ENCODE results near the gene FAM120AOS. TPM values are rescaled to one million over a fixed set of nuclear protein-coding genes. Genes with fewer than 3 reads are reported as not detected.

FAM120AOS gene
- total RNA-seq (64.6 and 74.6 TPM in 2 replicates), polyA plus RNA-seq (71.9 and 92.4 TPM in 2 replicates)

DNA sequence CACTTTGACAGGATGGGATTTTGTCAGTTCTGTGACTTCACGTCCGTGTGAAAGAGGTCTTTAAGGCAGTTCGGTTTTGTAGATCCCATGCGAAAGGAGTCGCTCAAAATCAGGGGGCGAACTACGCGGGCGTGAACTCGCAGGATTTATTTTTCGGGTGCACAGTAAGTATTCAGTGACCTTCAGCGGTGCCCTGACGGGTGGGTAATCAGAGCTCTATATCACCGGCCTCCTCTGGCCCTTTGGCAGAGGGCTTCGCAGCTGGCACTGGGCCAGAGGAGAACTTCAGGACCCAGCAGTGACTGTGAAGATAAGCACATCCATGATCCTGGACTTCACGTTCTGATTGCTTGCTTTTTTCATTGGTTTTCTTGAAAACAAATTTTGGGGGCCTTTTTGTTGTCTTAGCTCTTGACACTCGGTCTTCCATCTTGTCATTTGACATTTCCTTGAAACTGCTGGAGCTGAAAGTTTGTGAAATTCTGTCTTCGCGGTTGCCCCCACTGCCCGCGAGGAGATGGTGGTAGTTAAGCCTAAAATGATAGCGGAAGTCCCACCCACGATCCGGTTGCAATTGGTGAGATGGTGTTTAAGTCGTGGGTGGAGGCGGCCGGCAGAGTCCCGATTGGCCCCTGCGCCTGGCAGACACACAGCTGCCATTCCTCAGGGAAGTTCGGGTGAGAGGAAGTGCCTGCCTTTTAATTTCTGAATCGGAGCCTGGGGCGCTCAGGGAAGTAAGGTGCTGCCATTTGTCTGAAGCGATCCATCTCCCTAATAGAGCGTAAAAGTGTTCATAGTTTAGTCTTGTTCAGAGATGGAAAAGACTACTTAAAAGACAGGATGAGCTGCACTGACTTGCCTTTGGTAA lies at the start of gene FAM120AOS:
TSS of gene FAM120AOS (minus strand) at position 535 of the 868 bp plus-strand sequence. CDS start 872 bp downstream, outside the sequence.
- peak; percentile 93 to 96 for DNase-seq (ENCODE audit: low read depth in 1 of 2, low spot score in 1 of 2)
- peak within 1 kb of the TSS; percentile 85 for H3K27ac ChIP-seq

GRCh38 chr9:93501406-93501805 lies 48.0 kb upstream of the FAM120AOS start:
- Histone ChIP-seq H3K27me3 (no peaks in the 10 kb centered on the region), H3K36me3 (peaks cover 23% of the 10 kb centered on the region), H3K27ac (no peak overlapping the region), H3K9me3 (ENCODE audit: low read depth) (no peaks in the 10 kb centered on the region), H3K4me3 (no peak overlapping the region), H3K4me1 (ENCODE audit: low read depth) (peaks cover 8% of the 10 kb centered on the region)
- DNase-seq (ENCODE audit: low read depth in 1 of 2, low spot score in 1 of 2): no peak
- TF ChIP-seq CTCF (IDR thresholded peaks at IDR 0.05; ENCODE audit: low read depth, low read length): no peak

More for the DNA sequence above, at the start of gene FAM120AOS:
- no peaks in the 10 kb centered on the region for H3K27me3 ChIP-seq
- peak within 1 kb of the TSS; percentile 64 for H3K4me3 ChIP-seq
- peaks cover 22% of the 10 kb centered on the region for H3K4me1 ChIP-seq (ENCODE audit: low read depth)
- H3K9me3 ChIP-seq (ENCODE audit: low read depth): no peaks in the 10 kb centered on the region
- TF ChIP-seq CTCF (IDR thresholded peaks at IDR 0.05; ENCODE audit: low read depth, low read length): no peak
- peaks cover 3% of the 10 kb centered on the region for H3K36me3 ChIP-seq

DNA sequence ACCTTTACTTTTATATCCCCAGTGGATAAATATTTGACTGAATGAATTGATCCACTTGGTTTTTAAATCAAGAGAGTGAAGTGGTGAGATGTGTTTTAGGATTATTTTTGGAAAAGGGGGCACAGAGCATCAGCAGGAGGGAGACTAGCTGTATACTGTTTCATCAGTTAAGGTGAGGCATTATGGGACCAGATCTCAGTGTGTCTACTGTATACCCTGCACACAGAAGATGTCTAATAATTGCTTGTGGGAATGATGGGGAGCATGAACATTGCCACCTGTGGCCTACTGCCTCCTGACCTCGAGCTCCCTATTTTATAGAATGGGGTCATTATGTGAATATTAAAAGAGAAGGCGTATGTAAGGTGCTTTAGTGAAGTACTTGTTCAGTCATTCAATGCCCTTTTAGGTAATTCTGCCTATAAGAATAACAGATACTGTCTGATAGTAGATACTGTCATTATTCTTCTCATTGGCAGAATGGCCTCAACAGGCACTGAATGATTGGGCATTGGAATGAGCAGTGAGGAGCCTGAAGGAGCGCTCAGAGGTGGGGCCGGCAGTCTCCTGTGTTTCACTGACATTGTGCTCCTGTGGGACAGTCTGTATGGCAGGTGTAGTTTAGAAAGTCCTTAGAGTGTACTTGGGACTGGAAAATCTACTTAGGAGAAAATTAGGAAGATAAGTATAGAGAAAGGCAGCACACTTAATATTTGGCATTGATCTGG lies 47.4 kb upstream of the FAM120AOS start:
- TF ChIP-seq CTCF (IDR thresholded peaks at IDR 0.05; ENCODE audit: low read depth, low read length): no peak
- DNase-seq (ENCODE audit: low read depth in 1 of 2, low spot score in 1 of 2): no peak
- H3K36me3 ChIP-seq: peaks cover 23% of the 10 kb centered on the region

GRCh38 chr9:93496285-93496684 lies 42.9 kb upstream of the FAM120AOS start:
- Histone ChIP-seq H3K9me3 (ENCODE audit: low read depth) (no peaks in the 10 kb centered on the region), H3K4me1 (ENCODE audit: low read depth) (peaks cover 22% of the 10 kb centered on the region), H3K27me3 (no peaks in the 10 kb centered on the region), H3K36me3 (peaks cover 15% of the 10 kb centered on the region), H3K4me3 (no peak overlapping the region), H3K27ac (no peak overlapping the region)
- DNase-seq (ENCODE audit: low read depth in 1 of 2, low spot score in 1 of 2): no peak
- TF ChIP-seq CTCF (IDR thresholded peaks at IDR 0.05; ENCODE audit: low read depth, low read length): no peak

More for the DNA sequence above, 47.4 kb upstream of the FAM120AOS start:
- no peaks in the 10 kb centered on the region for H3K9me3 ChIP-seq (ENCODE audit: low read depth)
- H3K4me1 ChIP-seq (ENCODE audit: low read depth): peaks cover 8% of the 10 kb centered on the region
- H3K27ac ChIP-seq: no peak overlapping the region
- no peak overlapping the region for H3K4me3 ChIP-seq
- no peaks in the 10 kb centered on the region for H3K27me3 ChIP-seq

GRCh38 chr9:93493949-93494348 lies 40.6 kb upstream of the FAM120AOS start:
- DNase-seq (ENCODE audit: low read depth in 1 of 2, low spot score in 1 of 2): no peak
- no peak for TF ChIP-seq CTCF (IDR thresholded peaks at IDR 0.05; ENCODE audit: low read depth, low read length)
- H3K4me3 ChIP-seq: no peak overlapping the region
- H3K9me3 ChIP-seq (ENCODE audit: low read depth): no peaks in the 10 kb centered on the region
- no peaks in the 10 kb centered on the region for H3K27me3 ChIP-seq
- peaks cover 8% of the 10 kb centered on the region for H3K36me3 ChIP-seq
- no peak overlapping the region for H3K27ac ChIP-seq
- H3K4me1 ChIP-seq (ENCODE audit: low read depth): peaks cover 19% of the 10 kb centered on the region

Measured in cardiac muscle cell (in vitro differentiated cells and primary cell).